Upper lobe of left lung (tissue), 6 donors: ENCODE measurements around the gene CHCHD2. TPM values are rescaled to one million over a fixed set of nuclear protein-coding genes. Genes with fewer than 3 reads are reported as not detected.
"Not testable (repeated sequence)": the region's sequence is repeated elsewhere in the genome, so short reads cannot be mapped to it uniquely, and the experiment has no call there.

Experiments
- ATAC-seq, 2 donors: fragments of 200-7000 bp; cut with Tn5 transposase; one replicate each; pipeline ENCODE4 v1.9.1; 2022; ENCODE audit warnings: mild to moderate bottlenecking in 2 of 2, moderate library complexity in 2 of 2; ENCODE audit not compliant: low FRiP score in 2 of 2
- DNase-seq, 2 donors: peaks; one replicate each; pipeline ENCODE4 v3.0.0-alpha.2; 2019 to 2020
- H3K27ac ChIP-seq, 4 donors: fragments of 200-600 bp; sonication (generic); one replicate each; pipeline ENCODE4 v1.5.1; 2016 to 2019
- H3K27me3 ChIP-seq, 4 donors: fragments of 200-600 bp; sonication (generic); one replicate each; pipeline ENCODE4 v1.5.1; 2017 to 2019
- H3K36me3 ChIP-seq, 4 donors: fragments of 200-600 bp; sonication (generic); one replicate each; pipeline ENCODE4 v1.5.1; 2016 to 2019
- H3K4me1 ChIP-seq, 4 donors: fragments of 200-600 bp; sonication (generic); one replicate each; pipeline ENCODE4 v1.5.1; 2018 to 2019
- H3K4me3 ChIP-seq, 4 donors: fragments of 200-600 bp; sonication (generic); one replicate each; pipeline ENCODE4 v1.5.1; 2017 to 2019; ENCODE audit warnings: mild to moderate bottlenecking in 2 of 4, moderate library complexity in 1 of 4
- H3K9me3 ChIP-seq, 4 donors: fragments of 200-600 bp; sonication (generic); one replicate each; pipeline ENCODE4 v1.5.1; 2018 to 2019
- EP300 ChIP-seq, 4 donors: sonication (generic); formaldehyde crosslinking; IDR thresholded peaks; one replicate each; pipeline ENCODE4 v1.5.1; 2017; ENCODE audit warnings: antibody characterized with exemption in 4 of 4, control low read depth in 2 of 4
- POLR2A ChIP-seq, 4 donors: fragments of 450-650 bp; IDR thresholded peaks; one replicate each; pipeline ENCODE4 v1.5.1; 2016 to 2017; ENCODE audit warnings: antibody characterized with exemption in 4 of 4, mild to moderate bottlenecking in 2 of 4
- POLR2AphosphoS5 ChIP-seq, 2 donors: sonication (generic); formaldehyde crosslinking; IDR thresholded peaks; one replicate each; pipeline ENCODE4 v1.5.1; 2017; ENCODE audit warnings: antibody characterized with exemption in 2 of 2
- WGBS, 2 donors: methylation state at CpG; one replicate each; pipeline ENCODE4 v1.1.5; 2017 to 2018; 5-methylcytosine and 5-hydroxymethylcytosine counted together
- total RNA-seq, 6 donors: library from RNA; depleted of rRNA in 4 of 6; stranded (reverse); fragments of >200 nt in 4 of 6; gene quantifications; one replicate each; pipeline versions ENCODE4 v1.1.0 to v1.2.1, GENCODE V29; 2016 to 2021
- TF ChIP-seq, protein P1 (sequence below), 6 experiments: fragments of 450-650 bp in 4 of 6; fragments of 200-600 bp in 2 of 6; sonication (generic) in 2 of 6; IDR thresholded peaks; one replicate each; pipeline ENCODE4 v1.5.1; 2016 to 2019; ENCODE audit warnings: antibody characterized with exemption in 6 of 6
- donor health status: DM: no; HTN: no; CAD: no; lungs with moderate emphysema.
- donor health status: DM: no; HTN: yes; CAD: no; lungs with severe emphysema.

The CHCHD2 gene
- total RNA-seq, 6 donors from 2014 or later, result 61.8 to 307 (median 203) TPM

DNA sequence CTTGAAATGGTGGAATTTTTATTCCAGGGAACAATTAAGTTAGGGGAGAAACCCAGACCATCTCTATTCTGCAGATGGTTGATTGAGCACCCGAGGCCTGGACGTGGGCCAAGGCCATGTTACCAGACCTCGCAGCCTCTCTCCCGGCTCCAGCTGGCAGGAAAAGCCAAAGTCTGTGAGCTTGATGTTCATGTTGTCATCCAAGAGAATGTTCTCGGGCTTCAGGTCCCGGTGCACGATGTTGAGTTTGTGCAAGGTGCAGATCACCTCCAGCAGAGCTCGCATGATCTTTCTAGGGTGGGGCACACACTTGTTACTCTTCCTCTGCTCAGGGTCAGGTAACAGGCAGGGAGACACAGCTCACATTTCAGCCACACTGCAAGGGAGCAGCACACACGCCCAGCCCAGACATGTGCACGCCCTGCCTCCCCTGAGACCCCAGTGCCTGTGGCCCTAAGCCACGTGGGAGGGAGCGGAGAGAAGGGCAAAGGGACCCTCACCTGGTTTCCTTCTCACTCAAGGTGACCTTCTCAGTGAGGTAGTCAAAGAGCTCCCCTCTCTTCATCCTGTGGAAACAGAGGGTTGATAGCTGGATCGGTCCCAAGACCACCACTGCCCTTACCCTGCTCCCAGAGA is 23.0 kb downstream of the CHCHD2 start:
- 66 to 75% methylated on average over 9 to 13 of the region's 13 CpGs for WGBS, 2 donors
- TF ChIP-seq POLR2AphosphoS5 (IDR thresholded peaks at IDR 0.05), result no peak
- TF ChIP-seq POLR2A (IDR thresholded peaks at IDR 0.05), result no peak
- TF ChIP-seq, protein P1, sequence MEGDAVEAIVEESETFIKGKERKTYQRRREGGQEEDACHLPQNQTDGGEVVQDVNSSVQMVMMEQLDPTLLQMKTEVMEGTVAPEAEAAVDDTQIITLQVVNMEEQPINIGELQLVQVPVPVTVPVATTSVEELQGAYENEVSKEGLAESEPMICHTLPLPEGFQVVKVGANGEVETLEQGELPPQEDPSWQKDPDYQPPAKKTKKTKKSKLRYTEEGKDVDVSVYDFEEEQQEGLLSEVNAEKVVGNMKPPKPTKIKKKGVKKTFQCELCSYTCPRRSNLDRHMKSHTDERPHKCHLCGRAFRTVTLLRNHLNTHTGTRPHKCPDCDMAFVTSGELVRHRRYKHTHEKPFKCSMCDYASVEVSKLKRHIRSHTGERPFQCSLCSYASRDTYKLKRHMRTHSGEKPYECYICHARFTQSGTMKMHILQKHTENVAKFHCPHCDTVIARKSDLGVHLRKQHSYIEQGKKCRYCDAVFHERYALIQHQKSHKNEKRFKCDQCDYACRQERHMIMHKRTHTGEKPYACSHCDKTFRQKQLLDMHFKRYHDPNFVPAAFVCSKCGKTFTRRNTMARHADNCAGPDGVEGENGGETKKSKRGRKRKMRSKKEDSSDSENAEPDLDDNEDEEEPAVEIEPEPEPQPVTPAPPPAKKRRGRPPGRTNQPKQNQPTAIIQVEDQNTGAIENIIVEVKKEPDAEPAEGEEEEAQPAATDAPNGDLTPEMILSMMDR (IDR thresholded peaks at IDR 0.05), result no peak
- no peak for TF ChIP-seq EP300 (IDR thresholded peaks at IDR 0.05)
- H3K4me1 ChIP-seq, result peaks cover 0 to 10% (median 9%) of the 10 kb centered on the region in 4 donors
- ATAC-seq (no peak), DNase-seq (no peak)
- H3K4me3 ChIP-seq, result no peak overlapping the region
- H3K36me3 ChIP-seq, result peaks cover 2 to 33% (median 19%) of the 10 kb centered on the region in 4 donors
- H3K27me3 ChIP-seq, result no peaks in the 10 kb centered on the region
- no peak overlapping the region for H3K27ac ChIP-seq
- no peaks in the 10 kb centered on the region for H3K9me3 ChIP-seq

DNA sequence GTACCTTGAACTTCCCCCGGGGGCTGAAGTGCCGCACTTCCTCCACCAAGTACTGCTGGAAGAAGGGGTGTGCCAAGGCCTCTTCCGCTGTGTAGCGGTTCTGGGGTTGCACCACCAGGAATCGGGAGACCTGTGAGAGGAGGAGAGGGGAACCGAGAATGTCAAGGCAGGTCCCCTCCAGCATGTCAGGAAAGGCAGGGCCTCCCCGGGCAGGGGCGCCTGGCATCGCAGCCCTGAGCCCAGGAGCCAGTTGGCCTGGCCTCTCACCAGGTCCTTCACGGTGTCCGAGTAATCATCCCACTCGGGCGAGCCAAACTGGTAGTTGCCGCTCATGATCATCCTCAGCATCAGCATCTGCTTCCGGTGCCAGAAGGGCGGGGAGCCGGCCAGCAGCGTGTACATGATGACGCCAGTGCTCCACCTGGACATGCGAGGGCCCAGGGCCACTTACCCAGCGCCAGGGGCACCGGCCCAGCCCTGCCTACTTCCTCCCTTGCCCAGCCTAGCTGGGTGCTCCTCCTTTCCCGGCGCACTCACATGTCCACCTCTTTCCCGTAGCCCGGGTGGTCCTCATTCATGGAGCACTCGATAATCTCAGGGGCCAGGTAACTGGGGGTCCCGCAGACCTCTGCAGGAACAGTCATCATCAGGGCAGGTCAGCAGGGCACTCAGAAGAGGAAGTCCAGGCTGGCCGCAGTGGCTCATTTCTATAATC is 24.5 kb downstream of the CHCHD2 start:
- peaks cover 0 to 10% (median 9%) of the 10 kb centered on the region in 4 donors for H3K4me1 ChIP-seq
- TF ChIP-seq, protein P1 (IDR thresholded peaks at IDR 0.05), result no peak
- TF ChIP-seq EP300 (IDR thresholded peaks at IDR 0.05), result no peak
- TF ChIP-seq POLR2A (IDR thresholded peaks at IDR 0.05), result no peak
- H3K4me3 ChIP-seq, result no peak overlapping the region
- DNase-seq (peak in 1 of 2 donors; percentile 69), ATAC-seq (no peak)
- no peaks in the 10 kb centered on the region for H3K9me3 ChIP-seq
- no peaks in the 10 kb centered on the region for H3K27me3 ChIP-seq
- H3K36me3 ChIP-seq, result peaks cover 3 to 34% (median 26%) of the 10 kb centered on the region in 4 donors
- H3K27ac ChIP-seq, result no peak overlapping the region
- WGBS, 2 donors, result 91 to 95% methylated on average over 11 to 27 of the region's 29 CpGs

DNA sequence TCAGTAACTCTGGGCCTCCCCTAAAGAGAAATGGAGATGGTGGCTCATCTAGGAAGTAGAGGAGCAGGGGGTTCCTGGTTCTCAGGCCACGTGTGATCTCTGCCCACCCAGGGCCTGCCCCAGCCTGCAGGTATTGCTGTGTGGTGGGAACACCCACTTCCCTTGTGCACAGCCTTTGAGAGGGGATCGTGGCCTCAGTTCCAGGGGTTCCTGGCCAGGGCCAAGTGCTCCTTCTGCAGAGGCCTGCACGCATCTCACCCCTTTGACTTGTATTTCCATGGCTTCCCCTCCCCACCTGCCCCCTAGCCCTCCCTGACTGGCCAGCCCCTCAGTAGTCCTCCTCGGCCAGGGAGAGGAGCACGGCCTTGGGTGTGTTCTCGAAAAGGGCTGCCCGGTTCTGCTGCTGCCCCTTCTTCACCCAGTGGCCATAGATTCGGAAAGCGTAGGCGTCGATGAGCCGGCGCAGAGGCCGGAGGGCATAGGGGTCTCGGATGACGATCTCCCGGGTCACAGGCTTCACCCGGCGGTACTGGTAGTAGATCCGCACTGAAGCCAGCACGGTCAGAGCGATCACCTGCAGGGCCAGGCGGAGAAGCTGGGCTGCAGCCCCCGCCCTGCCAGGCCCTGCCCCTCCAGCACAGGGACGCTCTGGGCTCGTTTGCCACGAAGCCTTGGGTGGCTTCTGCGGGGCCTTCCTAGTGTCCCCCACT is 25.4 kb downstream of the CHCHD2 start:
- not testable (repeated sequence) for H3K9me3 ChIP-seq, H3K27me3 ChIP-seq, H3K4me3 ChIP-seq, DNase-seq, H3K27ac ChIP-seq, ATAC-seq
- Histone ChIP-seq H3K4me1 (peaks cover 0 to 10% (median 9%) of the 10 kb centered on the region in 4 donors), H3K36me3 (peaks cover 3 to 36% (median 25%) of the 10 kb centered on the region in 4 donors)
- WGBS, 2 donors, result 94 to 95% methylated on average over 5 to 28 of the region's 28 CpGs

DNA sequence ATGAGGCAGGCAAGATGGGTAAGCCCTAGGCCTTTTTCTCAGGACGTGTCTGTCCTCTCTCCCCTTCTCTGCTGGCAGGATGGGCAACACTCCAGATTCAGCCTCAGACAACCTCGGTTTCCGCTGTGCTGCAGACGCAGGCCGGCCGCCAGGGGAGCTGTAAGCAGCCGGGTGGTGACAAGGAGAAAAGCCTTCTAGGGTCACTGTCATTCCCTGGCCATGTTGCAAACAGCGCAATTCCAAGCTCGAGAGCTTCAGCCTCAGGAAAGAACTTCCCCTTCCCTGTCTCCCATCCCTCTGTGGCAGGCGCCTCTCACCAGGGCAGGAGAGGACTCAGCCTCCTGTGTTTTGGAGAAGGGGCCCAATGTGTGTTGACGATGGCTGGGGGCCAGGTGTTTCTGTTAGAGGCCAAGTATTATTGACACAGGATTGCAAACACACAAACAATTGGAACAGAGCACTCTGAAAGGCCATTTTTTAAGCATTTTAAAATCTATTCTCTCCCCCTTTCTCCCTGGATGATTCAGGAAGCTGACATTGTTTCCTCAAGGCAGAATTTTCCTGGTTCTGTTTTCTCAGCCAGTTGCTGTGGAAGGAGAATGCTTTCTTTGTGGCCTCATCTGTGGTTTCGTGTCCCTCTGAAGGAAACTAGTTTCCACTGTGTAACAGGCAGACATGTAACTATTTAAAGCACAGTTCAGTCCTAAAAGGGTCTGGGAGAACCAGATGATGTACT is 26.7 kb downstream of the CHCHD2 start:
- ATAC-seq (peak; percentile 23 to 48), DNase-seq (peak; percentile 34 to 88)
- Histone ChIP-seq H3K27me3 (no peaks in the 10 kb centered on the region), H3K27ac (peak overlapping the region; percentile 32 to 52 (median 46)), H3K4me1 (peaks cover 1 to 12% (median 9%) of the 10 kb centered on the region in 4 donors), H3K4me3 (no peak overlapping the region), H3K36me3 (peaks cover 3 to 36% (median 25%) of the 10 kb centered on the region in 4 donors), H3K9me3 (no peaks in the 10 kb centered on the region)
- TF ChIP-seq POLR2A (IDR thresholded peaks at IDR 0.05) (no peak), POLR2AphosphoS5 (IDR thresholded peaks at IDR 0.05) (peak in 1 of 2 donors; percentile 33), EP300 (IDR thresholded peaks at IDR 0.05) (no peak)
- TF ChIP-seq, protein P1 (IDR thresholded peaks at IDR 0.05), result peak; percentile 37 to 53 (median 44)
- WGBS, 2 donors, result 53 to 57% methylated on average over 11 to 12 of the region's 12 CpGs
